ENCODE data around the gene DENND10. TPM values are rescaled to one million over a fixed set of nuclear protein-coding genes. Genes with fewer than 3 reads are reported as not detected.

The DENND10 gene
- total and polyA plus RNA-seq, 2 experiments from 2014 or later: 41.4 to 41.8 TPM

DNA sequence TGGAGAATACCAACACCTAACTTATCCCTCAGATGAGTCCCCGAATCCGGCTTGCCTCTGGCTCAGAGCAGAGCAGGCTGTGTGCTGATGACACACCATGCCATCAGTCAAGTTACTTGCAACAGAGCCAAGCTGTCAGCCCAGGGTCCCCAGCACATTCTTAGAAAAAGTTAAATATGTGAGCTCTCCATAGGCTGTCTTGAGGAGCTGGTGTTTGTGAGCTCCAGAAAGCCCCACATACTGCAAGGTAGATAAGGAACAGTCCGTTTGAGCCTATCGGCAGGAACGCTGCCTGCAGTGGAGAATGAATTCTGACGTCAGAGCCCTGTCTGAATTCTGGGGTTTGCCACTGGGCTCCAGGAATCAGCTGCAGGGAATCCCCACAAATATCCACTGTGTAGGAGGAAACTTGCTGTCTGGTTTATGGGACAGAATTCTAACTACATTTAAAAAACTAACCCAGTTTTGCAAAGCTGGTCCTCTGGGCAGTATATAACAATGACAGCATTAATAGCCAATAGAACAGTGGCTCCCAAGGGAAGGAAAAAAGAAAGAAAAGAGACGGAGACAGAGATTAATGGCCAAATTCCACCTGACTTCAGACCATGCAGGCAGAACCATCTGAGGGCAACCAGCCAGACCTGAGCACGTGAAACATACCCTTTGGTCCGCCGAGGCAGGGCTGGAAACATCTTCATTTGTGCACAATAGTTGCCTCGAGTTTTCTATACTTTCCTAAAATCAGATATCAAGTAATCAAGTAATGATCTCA, 58.0 kb downstream of the DENND10 start:
- Mint-ChIP-seq H3K36me3 (ENCODE audit: low read depth) (peaks cover 28% of the 10 kb centered on the region), H3K9me3 (no peaks in the 10 kb centered on the region; the same call in 2 of the 3 replicates), H3K27ac (no peak overlapping the region; the same call in 1 of the 2 replicates), H3K27me3 (ENCODE audit: insufficient read depth, low read depth, poor library complexity) (peaks cover 11% of the 10 kb centered on the region), H3K4me3 (no peak overlapping the region), H3K4me1 (peaks cover 8% of the 10 kb centered on the region)
- no peak overlapping the region for H3K4me3 ChIP-seq
- DNase-seq (ENCODE audit: low spot score): no peak
- no peak overlapping the region for H2AFZ ChIP-seq
- H3K9me2 ChIP-seq (ENCODE audit: insufficient read depth): no peaks in the 10 kb centered on the region
- H4K20me1 ChIP-seq (replicated peaks; ENCODE audit: insufficient read depth): no peaks in the 10 kb centered on the region
- H3K79me2 ChIP-seq (replicated peaks; ENCODE audit: insufficient read depth): peaks cover 4% of the 10 kb centered on the region
- H3K4me2 ChIP-seq: no peak overlapping the region
- H3K27ac ChIP-seq (ENCODE audit: low read depth): no peak overlapping the region
- TF ChIP-seq NANOG (IDR thresholded peaks at IDR 0.05; ENCODE audit: borderline replicate concordance): no peak
- TF ChIP-seq POLR2AphosphoS5 (IDR thresholded peaks at IDR 0.05; ENCODE audit: low read depth): no peak
- no peak for TF ChIP-seq EZH2 (IDR thresholded peaks at IDR 0.05; ENCODE audit: low read depth, unreplicated experiment)
- TF ChIP-seq, protein P1, sequence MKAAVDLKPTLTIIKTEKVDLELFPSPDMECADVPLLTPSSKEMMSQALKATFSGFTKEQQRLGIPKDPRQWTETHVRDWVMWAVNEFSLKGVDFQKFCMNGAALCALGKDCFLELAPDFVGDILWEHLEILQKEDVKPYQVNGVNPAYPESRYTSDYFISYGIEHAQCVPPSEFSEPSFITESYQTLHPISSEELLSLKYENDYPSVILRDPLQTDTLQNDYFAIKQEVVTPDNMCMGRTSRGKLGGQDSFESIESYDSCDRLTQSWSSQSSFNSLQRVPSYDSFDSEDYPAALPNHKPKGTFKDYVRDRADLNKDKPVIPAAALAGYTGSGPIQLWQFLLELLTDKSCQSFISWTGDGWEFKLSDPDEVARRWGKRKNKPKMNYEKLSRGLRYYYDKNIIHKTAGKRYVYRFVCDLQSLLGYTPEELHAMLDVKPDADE (IDR thresholded peaks at IDR 0.05): no peak
- TF ChIP-seq STAT1 (IDR thresholded peaks at IDR 0.05; ENCODE audit: unreplicated experiment): no peak
- ATAC-seq: no peak
- peaks cover 11% of the 10 kb centered on the region; the same call in 1 of the 2 replicates for H3F3A ChIP-seq (replicated peaks; ENCODE audit: low read depth)
- H3K27me3 ChIP-seq (ENCODE audit: insufficient read depth): no peaks in the 10 kb centered on the region
- H3K36me3 ChIP-seq (ENCODE audit: insufficient read depth): no peaks in the 10 kb centered on the region
- peaks cover 13% of the 10 kb centered on the region for H3K4me1 ChIP-seq (ENCODE audit: insufficient read depth)

DNA sequence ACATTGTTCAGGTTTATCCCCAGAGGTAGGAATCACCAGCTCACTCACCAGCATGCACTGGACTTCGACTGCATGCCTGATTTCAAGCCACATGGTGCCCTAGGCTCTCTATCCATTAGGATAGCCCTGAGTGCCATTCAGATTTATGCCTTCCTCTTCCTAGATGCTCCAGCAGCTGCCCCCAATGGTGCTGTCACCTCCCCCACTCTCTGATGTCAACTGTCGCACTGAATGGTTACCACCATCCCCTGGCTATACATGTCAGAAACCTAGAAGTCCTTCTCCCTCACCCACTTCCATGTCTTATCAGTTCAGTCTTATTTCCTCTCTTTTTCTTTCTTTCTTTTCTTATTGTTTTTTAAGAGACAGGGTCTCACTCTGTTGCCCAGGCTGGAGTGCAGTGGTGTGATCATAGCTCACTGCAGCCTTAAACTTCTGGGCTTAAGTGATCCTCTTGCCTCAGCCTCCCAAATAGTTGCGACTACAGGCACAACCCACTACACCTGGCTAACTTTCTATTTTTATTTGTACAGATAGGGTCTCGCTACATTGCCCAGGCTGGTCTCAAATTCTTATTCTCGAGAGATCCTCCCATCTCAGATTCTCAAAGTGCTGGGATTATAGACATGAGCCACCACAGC, 58.7 kb downstream of the DENND10 start:
- H3K36me3 Mint-ChIP-seq (ENCODE audit: low read depth): peaks cover 32% of the 10 kb centered on the region
- H3K4me3 Mint-ChIP-seq: no peak overlapping the region
- no peak overlapping the region for H3K27ac Mint-ChIP-seq
- Histone ChIP-seq H3K36me3 (ENCODE audit: insufficient read depth) (peaks cover 4% of the 10 kb centered on the region; the same call in 1 of the 2 replicates), H2AFZ (no peak overlapping the region), H4K20me1 (replicated peaks; ENCODE audit: insufficient read depth) (0 out of 2 replicates have a peak, but pooled peaks cover 2% of the 10 kb centered on the region), H3K9me2 (ENCODE audit: insufficient read depth) (no peaks in the 10 kb centered on the region), H3K4me2 (no peak overlapping the region), H3K27ac (ENCODE audit: low read depth) (no peak overlapping the region), H3K4me3 (no peak overlapping the region), H3K27me3 (ENCODE audit: insufficient read depth) (no peaks in the 10 kb centered on the region), H3K4me1 (ENCODE audit: insufficient read depth) (peaks cover 13% of the 10 kb centered on the region), H3K79me2 (replicated peaks; ENCODE audit: insufficient read depth) (peaks cover 4% of the 10 kb centered on the region), H3F3A (replicated peaks; ENCODE audit: low read depth) (peaks cover 11% of the 10 kb centered on the region; the same call in 1 of the 2 replicates)
- no peaks in the 10 kb centered on the region; the same call in 2 of the 3 replicates for H3K9me3 Mint-ChIP-seq
- H3K27me3 Mint-ChIP-seq (ENCODE audit: insufficient read depth, low read depth, poor library complexity): peaks cover 12% of the 10 kb centered on the region
- DNase-seq (ENCODE audit: low spot score) (no peak), ATAC-seq (no peak)
- H3K4me1 Mint-ChIP-seq: peaks cover 11% of the 10 kb centered on the region
- TF ChIP-seq STAT1 (IDR thresholded peaks at IDR 0.05; ENCODE audit: unreplicated experiment) (no peak), NANOG (IDR thresholded peaks at IDR 0.05; ENCODE audit: borderline replicate concordance) (no peak), EZH2 (IDR thresholded peaks at IDR 0.05; ENCODE audit: low read depth, unreplicated experiment) (no peak), CREB1 (CRISPR knock-in tag; IDR thresholded peaks at IDR 0.05; ENCODE audit: low read depth) (no peak), ZNF114 (CRISPR knock-in tag; IDR thresholded peaks at IDR 0.05) (no peak), EZH2phosphoT487 (IDR thresholded peaks at IDR 0.05; ENCODE audit: unreplicated experiment) (no peak), JUNB (IDR thresholded peaks at IDR 0.05; ENCODE audit: unreplicated experiment) (no peak), ZNF331 (CRISPR knock-in tag; IDR thresholded peaks at IDR 0.05; ENCODE audit: low read depth) (no peak), POLR2AphosphoS5 (IDR thresholded peaks at IDR 0.05; ENCODE audit: low read depth) (no peak)
- TF ChIP-seq, protein P2, sequence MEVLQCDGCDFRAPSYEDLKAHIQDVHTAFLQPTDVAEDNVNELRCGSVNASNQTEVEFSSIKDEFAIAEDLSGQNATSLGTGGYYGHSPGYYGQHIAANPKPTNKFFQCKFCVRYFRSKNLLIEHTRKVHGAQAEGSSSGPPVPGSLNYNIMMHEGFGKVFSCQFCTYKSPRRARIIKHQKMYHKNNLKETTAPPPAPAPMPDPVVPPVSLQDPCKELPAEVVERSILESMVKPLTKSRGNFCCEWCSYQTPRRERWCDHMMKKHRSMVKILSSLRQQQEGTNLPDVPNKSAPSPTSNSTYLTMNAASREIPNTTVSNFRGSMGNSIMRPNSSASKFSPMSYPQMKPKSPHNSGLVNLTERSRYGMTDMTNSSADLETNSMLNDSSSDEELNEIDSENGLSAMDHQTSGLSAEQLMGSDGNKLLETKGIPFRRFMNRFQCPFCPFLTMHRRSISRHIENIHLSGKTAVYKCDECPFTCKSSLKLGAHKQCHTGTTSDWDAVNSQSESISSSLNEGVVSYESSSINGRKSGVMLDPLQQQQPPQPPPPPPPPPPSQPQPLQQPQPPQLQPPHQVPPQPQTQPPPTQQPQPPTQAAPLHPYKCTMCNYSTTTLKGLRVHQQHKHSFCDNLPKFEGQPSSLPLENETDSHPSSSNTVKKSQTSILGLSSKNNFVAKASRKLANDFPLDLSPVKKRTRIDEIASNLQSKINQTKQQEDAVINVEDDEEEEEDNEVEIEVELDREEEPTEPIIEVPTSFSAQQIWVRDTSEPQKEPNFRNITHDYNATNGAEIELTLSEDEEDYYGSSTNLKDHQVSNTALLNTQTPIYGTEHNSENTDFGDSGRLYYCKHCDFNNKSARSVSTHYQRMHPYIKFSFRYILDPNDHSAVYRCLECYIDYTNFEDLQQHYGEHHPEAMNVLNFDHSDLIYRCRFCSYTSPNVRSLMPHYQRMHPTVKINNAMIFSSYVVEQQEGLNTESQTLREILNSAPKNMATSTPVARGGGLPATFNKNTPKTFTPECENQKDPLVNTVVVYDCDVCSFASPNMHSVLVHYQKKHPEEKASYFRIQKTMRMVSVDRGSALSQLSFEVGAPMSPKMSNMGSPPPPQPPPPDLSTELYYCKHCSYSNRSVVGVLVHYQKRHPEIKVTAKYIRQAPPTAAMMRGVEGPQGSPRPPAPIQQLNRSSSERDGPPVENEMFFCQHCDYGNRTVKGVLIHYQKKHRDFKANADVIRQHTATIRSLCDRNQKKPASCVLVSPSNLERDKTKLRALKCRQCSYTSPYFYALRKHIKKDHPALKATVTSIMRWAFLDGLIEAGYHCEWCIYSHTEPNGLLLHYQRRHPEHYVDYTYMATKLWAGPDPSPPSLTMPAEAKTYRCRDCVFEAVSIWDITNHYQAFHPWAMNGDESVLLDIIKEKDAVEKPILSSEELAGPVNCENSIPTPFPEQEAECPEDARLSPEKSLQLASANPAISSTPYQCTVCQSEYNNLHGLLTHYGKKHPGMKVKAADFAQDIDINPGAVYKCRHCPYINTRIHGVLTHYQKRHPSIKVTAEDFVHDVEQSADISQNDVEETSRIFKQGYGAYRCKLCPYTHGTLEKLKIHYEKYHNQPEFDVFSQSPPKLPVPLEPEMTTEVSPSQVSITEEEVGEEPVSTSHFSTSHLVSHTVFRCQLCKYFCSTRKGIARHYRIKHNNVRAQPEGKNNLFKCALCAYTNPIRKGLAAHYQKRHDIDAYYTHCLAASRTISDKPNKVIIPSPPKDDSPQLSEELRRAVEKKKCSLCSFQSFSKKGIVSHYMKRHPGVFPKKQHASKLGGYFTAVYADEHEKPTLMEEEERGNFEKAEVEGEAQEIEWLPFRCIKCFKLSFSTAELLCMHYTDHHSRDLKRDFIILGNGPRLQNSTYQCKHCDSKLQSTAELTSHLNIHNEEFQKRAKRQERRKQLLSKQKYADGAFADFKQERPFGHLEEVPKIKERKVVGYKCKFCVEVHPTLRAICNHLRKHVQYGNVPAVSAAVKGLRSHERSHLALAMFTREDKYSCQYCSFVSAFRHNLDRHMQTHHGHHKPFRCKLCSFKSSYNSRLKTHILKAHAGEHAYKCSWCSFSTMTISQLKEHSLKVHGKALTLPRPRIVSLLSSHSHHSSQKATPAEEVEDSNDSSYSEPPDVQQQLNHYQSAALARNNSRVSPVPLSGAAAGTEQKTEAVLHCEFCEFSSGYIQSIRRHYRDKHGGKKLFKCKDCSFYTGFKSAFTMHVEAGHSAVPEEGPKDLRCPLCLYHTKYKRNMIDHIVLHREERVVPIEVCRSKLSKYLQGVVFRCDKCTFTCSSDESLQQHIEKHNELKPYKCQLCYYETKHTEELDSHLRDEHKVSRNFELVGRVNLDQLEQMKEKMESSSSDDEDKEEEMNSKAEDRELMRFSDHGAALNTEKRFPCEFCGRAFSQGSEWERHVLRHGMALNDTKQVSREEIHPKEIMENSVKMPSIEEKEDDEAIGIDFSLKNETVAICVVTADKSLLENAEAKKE (CRISPR knock-in tag; IDR thresholded peaks at IDR 0.05): no peak

Measured in GM23338 (cell line).